HG03103 (cell line): ENCODE results near the gene CRMP1.

Experiments
- ATAC-seq: cut with Tn5 transposase; IDR thresholded peaks from one replicate; pipeline ENCODE4 v1.9.1; 2021; ENCODE audit warnings: low read depth; ENCODE audit not compliant: unreplicated experiment

CRMP1 gene

DNA sequence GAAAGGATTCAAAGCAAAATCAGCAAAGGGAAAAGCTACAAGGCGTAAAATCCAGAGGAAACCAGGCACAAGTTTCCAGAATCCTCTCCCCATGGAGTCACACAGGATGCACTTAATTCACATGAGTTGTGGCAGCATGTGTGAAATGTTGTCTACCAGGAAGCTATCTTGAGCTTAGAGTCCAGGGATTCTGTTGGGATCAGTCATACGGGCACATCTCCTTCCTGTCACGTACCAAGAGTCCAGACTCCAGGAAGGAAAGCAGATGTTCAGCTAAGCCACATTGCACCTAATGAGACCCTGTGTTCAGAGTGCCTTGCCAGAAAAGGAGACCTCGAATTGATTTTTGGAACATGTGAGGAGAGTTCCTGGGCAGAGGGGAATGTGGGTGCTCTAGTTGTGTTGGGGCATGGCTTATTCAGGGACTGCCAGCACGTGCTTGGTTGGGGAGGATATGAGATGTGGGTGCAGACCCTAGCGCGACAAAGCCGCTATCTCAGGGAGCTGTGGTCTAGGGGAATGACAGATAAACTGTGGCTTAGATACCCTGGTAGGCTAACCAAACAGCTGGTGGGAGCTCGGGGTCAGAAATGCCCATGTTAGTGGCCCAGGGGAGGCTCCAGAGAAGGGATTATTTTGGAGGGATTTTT lies 111.9 kb downstream of the CRMP1 start:
- ATAC-seq = no peak

- no peak for ATAC-seq
These were observed 116.4 kb downstream of the CRMP1 start for GRCh38 chr4:5776510-5776909.

- no peak for ATAC-seq
These were observed 118.4 kb downstream of the CRMP1 start for GRCh38 chr4:5774416-5775036.

DNA sequence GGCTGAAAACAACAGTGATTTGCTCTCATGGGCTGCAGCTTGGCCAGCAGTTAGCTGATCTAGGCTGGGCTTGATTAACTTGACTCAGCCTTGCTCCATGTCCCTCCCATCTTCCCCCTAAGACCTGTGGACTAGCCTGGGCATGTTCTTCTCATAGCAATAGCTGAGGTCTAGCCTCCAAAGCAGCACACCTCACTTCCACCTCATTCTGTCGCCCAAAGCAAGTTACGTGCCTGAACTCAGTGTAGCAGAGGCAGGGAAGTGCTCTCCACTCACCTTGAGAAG lies 119.7 kb downstream of the CRMP1 start:
- ATAC-seq = no peak

DNA sequence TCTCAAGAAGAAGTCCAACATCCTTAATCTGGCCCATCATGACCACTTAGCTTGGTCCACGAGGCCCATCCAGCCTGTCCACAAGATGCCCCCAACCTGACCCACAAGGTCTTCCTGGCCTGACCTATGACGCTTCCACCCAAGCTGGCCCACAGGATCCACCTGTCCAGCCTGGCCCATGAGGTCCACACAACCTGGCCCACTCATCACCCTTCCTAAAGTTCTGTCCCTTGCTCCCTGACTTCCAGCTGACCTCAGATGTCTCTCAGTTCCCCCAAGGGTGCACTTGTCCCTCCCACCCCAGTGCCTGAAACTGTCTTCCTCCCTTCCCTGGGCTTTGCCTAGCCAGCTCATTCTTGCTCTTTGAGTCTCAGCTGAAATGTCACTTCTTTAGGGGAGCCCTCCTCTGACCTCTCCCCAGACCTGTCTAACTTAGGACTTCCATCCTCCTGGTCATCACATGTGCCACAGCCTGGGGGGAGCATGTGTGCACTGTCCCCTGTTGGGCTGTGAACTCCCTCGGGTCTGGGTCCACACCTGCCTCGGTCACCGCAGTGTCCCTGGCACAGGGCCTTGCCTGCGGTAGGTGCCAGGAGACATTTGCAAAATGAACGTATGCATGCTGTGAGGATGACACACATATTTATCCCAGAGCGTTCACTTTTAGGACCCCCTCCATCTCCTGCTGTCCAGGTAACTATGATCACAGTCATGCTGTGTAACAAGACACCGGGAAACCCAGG lies 120.2 kb downstream of the CRMP1 start:
- no peak for ATAC-seq
